Breast epithelium (tissue), 3 donors: ENCODE results near the gene SPPL2B.

Experiments used
- CTCF ChIP-seq, 3 donors: fragments of 450-650 bp; IDR thresholded peaks; one replicate each; pipeline ENCODE4 v1.5.1; 2016 to 2017; ENCODE audit warnings: antibody characterized with exemption in 3 of 3, mild to moderate bottlenecking in 3 of 3, moderate library complexity in 3 of 3
- POLR2A ChIP-seq: fragments of 450-650 bp; IDR thresholded peaks from one replicate; pipeline ENCODE4 v1.6.1; 2016; ENCODE audit warnings: antibody characterized with exemption, mild to moderate bottlenecking, moderate library complexity
- POLR2AphosphoS5 ChIP-seq, 3 donors: sonication (generic); formaldehyde crosslinking; IDR thresholded peaks; one replicate each; pipeline ENCODE4 v1.6.1; 2017; ENCODE audit warnings: antibody characterized with exemption in 3 of 3

- TF ChIP-seq CTCF (IDR thresholded peaks at IDR 0.05) = no peak
- TF ChIP-seq POLR2A = no peak
- no peak for TF ChIP-seq POLR2AphosphoS5 (IDR thresholded peaks at IDR 0.05)
These were observed 3.0 kb upstream of the SPPL2B start for GRCh38 chr19:2325281-2326046.
